ENCODE results near the gene THAP8.
A peak's percentile ranks its signal among the peaks of the same experiment; 100 is the strongest.

Gene THAP8

DNA sequence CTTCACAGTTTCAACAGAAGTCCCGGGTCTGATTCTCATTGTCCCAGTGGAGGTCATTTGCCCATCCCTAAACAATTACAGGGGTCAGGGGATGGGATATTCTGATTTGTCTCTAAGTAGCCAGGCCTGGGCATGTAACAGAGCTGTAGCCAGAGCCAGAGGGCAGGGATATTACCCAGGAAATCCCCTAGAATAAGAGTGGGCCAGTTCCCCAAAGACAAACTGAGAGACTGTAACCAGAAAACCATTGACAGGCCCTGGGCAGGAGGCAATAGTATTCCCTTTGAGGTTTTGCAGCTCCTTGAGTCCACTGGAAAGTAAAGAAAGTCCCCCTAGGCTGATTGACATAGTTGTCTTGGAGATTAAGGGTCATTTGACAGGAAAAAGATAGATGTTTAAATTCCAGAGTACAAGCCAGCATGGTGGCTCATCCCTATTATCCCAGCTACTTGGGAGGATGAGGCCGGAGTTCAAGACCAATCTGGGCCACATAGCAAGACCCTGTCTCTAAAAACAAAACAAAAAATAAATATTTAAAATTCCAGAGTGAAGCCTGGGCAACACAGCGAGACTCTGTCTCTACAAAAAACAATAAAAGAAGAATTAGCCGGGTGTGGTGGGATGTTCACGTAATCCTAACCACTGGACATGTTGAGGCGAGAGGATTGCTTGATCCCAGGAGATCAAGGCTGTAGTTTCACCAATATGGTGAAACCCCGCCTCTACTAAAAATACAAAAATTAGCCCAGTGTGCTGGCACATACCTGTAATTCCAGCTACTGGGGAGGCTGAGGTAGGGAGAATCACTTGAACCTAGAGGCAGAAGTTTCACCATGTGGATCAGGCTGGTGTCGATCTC, 60.9 kb downstream of the THAP8 start:
- peak in 3 of 4 experiments; percentile 17 to 22 (median 20) for DNase-seq

DNA sequence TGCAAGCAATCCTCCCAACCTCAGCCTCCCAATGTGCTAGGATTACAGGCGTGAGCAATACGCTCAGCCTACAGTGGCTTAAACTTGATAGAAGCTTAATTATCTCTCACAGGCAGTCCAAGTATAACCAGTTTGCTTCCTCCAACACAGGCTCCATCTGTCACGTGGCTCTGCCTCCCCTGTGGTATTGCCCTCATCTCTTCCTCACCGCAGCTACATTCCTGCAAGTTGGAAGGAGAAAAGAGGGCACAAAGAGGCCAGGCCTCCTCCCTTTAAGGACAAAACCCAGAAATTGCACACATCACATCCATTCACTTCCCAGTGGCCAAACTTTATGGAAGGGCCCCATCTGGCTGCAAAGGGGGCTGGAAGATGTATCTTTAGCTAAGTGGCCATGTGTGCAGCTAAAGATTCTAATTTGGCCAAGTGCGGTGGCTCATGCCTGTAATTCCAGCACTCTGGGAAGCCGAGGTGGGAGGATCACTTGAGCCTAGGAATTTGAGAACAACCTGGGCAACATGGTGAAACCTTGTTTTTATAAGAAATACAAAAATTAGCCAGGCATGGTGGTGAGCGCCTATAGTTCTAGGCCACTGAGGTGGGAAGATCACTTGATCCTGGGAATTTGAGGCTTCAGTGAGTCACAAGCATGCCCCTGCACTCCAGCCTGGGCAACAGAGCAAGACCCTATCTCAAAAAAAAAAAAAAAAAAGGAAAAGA, 62.2 kb downstream of the THAP8 start:
- DNase-seq: no peak

DNA sequence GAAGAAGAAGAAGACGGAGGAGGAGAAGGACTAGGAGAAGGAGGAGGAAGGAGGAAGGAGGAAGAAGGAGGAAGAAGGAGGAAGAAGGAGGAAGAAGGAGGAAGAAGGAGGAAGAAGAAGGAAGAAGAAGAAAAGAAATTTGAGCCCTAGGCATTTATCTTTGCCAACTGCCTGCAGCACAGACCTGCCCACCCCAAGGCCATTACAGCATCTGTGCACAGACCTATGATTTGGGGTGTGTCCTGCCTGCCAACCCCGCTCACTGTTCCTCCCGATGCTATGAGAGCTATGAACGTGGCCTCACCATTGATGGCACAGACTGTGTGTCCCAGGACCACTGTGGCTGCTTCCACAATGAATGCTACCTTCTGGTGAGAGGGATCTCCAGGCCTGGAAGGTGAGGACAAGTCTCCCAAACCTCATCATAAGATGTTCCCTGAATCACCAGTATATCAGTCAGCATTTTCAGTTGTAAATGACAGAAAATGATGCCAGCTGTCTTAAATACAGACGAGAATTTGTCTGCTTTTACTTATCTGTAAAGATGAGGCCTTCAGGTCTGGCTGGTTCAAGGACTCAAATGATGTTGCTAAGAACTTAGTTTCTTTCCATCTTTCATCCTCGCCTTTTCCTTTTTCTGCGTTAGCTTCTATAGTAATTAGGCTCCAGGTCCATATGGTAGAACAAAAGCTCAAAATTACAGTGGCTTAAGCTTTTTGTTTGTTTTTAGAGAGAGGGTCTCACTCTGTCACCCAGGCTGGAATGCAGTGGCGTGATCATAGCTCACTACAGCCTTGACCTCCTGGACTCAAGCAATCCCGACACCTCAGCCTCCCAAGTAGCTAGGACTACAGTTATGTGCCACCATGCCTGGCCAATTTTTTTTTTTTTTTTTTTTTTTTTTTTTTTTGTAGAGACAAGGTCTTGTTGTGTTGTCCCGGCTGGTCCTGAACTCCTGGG, 63.0 kb downstream of the THAP8 start:
- no peak for DNase-seq

DNA sequence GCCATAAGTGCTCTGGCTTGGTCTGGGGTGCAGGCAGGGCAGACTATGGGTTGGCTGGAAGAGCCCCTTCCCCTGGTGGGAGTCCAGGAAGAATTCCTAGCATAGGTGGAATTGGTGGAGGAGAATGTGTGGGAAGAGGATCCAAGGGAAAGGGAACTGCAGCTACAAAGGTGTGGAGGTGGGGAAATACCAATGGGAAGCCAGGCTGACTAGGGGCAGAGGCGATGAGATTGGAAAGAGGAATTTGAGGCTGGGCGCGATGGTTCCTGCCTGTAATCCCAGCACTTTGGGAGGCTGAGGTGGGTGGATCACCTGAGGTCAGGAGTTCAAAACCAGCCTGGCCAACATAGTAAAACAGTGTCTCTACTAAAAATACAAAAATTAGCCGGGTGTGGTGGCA, 63.9 kb downstream of the THAP8 start:
- no peak for DNase-seq

DNA sequence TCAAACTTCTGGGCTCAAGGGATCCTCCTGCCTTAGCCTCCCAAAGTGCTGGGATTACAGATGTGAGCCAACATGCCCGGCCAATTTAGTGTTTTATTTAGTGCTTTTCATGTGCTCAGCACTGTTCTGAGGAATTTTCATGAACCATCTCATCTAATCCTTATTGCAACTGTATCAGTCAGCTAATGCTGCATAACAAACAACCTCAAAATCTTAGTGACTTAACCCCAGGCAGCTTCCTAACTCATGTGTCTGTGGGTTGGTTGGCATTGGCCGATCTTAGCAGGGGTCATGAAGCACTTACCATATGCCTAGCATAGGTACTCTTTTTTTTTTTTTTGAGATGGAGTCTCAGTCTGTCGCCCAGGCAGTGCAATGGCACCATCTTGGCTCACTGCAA, 65.3 kb downstream of the THAP8 start:
- no peak for DNase-seq

DNA sequence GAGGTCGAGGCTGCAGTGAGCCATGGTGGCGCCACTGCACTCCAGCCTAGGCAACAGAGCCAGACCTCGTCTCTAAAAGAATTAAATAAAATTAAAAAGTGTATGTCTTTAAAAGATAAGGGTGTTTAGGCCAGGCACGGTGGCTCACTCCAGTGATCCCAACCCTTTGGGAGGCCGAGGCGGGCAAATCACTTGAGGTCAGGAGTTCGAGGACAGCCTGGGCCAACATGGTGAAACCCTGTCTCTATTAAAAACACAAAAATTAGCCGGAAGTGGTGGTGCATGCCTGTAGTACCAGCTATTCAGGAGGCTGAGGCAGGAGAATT, 66.6 kb downstream of the THAP8 start:
- no peak for DNase-seq

DNA sequence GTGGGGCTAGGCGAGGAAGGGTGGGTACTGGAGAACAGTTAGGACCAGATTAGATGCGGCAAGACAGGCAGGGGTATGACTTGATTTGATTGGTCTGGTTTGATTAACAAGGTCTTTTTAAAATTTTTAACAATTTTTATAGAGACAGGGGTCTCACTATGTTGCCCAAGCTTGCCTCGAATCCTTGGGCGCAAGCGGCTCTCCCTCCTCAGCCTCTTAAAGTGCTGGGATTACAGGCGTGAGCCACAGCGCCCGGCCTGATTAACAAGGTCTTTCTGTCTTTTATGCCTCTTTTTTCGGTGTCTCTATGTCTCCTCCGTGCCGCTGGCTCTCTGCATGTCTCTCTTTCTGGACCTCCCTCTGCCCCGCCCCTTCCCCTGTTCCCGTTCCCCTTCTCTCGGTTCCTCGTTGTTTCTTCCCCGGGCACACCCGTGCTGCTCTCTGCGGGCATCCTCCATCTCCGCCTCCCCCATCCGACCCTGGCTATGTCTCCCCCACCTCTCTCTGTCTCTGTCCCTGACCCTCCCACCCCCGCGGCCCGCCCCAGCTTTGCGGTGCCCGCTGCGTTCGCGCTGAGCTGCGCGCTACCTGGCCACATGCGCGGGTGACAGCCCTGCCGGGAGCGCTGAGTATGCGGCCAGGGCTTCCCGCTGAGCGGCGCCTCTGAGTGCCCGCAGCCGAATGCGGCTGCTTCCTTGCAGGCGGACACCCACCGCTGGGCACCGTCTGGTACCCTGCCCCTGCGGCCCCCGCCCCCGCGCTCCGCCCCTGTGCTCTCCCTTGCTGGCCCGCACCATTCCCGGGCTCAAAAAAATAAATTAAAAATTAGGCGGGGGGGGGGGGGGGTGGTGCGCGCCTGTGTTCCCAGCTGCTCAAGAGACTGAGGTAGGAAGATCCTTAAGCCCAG, 67.2 kb downstream of the THAP8 start:
- DNase-seq: peak; percentile 56 to 79 (median 69)

DNA sequence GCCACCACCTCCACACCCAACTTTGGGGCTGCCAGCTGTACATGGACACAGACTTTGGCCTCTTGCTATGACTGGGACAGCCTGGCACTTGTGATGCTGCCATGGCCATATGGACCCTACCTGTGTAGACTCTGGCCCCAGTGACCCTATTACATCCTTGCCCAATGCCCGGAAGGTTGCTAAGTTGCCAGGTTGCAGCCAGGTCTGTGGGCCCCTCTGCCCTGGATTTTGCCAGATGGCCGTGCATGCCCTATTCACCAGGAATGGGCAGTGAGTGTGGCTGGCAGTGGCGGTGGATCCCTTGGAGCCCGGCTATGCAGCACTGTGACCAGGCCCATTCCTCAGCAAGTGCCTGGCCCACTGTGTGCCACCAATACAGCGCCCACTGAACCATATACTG, 68.0 kb downstream of the THAP8 start:
- DNase-seq: no peak

Measured in suppressor macrophage (primary cell).